Activated T-helper 1 cell treated with anti-CD3 and anti-CD28 coated beads, Interleukin-12 subunit alpha, Interleukin-12 subunit beta, Interleukin-2, Interleukin-4 antibody, amounts not matched to agents 30 ng/mL and 10 ng/mL and 1 ng/mL, durations not matched to agents 14 hours and 24 hours and 36 hours (primary cell): ENCODE data around the gene TTC28. TPM values are rescaled to one million over a fixed set of nuclear protein-coding genes. Genes with fewer than 3 reads are reported as not detected.
A peak's percentile ranks its signal among the peaks of the same experiment; 100 is the strongest.
"Not testable (repeated sequence)": the region's sequence is repeated elsewhere in the genome, so short reads cannot be mapped to it uniquely, and the experiment has no call there.

Experiments
- DNase-seq: peaks from one replicate; pipeline ENCODE4 v3.0.0; 2021; ENCODE audit warnings: low spot score
- H3K27ac Mint-ChIP-seq: one replicate; pipeline ENCODE4 v1.8.0; 2021; ENCODE audit warnings: mild to moderate bottlenecking, mixed read lengths
- H3K27me3 Mint-ChIP-seq: one replicate; pipeline ENCODE4 v1.8.0; 2022; ENCODE audit warnings: mild to moderate bottlenecking, moderate library complexity, mixed read lengths; ENCODE audit not compliant: insufficient read depth
- H3K36me3 Mint-ChIP-seq: one replicate; pipeline ENCODE4 v1.8.0; 2021; ENCODE audit warnings: low read depth, mixed read lengths
- H3K4me1 Mint-ChIP-seq: one replicate; pipeline ENCODE4 v1.8.0; 2021; ENCODE audit warnings: low read depth, mixed read lengths
- H3K4me3 Mint-ChIP-seq: one replicate; pipeline ENCODE4 v1.8.0; 2021; ENCODE audit warnings: mild to moderate bottlenecking, moderate library complexity, mixed read lengths
- H3K9me3 Mint-ChIP-seq: one replicate; pipeline ENCODE4 v1.8.0; 2021; ENCODE audit warnings: mixed read lengths
- intact Hi-C: fragments of 100-400 bp; cut with micrococcal nuclease; formaldehyde crosslinking; loops from one replicate; pipeline ENCODE4 v1.15.1; 2024
- total RNA-seq: library from RNA; stranded (reverse); gene quantifications from 2 replicates; pipeline ENCODE4 v1.2.3, GENCODE V29; 2022

TTC28 gene
- total RNA-seq, 1 donor from 2014 or later: 2.4 TPM

- no peaks in the 10 kb centered on the region for H3K27me3 Mint-ChIP-seq
- H3K4me1 Mint-ChIP-seq: no peaks in the 10 kb centered on the region
- no peak overlapping the region for H3K27ac Mint-ChIP-seq
- H3K4me3 Mint-ChIP-seq: no peak overlapping the region
- DNase-seq: no peak
- H3K36me3 Mint-ChIP-seq: peaks cover 38% of the 10 kb centered on the region
- no peaks in the 10 kb centered on the region for H3K9me3 Mint-ChIP-seq
- intact Hi-C loops: loop anchor here (2.0 kb wide), 1 partner anchor 15 kb away; no protein-coding TSS in a partner anchor
Observed at GRCh38 chr22:28703436-28703835, 23.8 kb upstream of the TTC28 start.

GRCh38 chr22:28702891-28703290, 23.3 kb upstream of the TTC28 start:
- no peaks in the 10 kb centered on the region for H3K4me1 Mint-ChIP-seq
- no peaks in the 10 kb centered on the region for H3K27me3 Mint-ChIP-seq
- no peak overlapping the region for H3K27ac Mint-ChIP-seq
- H3K4me3 Mint-ChIP-seq: no peak overlapping the region
- intact Hi-C loops: loop anchor here (2.0 kb wide), 1 partner anchor 16 kb away; no protein-coding TSS in a partner anchor
- H3K9me3 Mint-ChIP-seq: no peaks in the 10 kb centered on the region
- peaks cover 36% of the 10 kb centered on the region for H3K36me3 Mint-ChIP-seq
- no peak for DNase-seq

GRCh38 chr22:28693041-28693760, 13.6 kb upstream of the TTC28 start:
- H3K27ac Mint-ChIP-seq, H3K4me3 Mint-ChIP-seq, DNase-seq, H3K4me1 Mint-ChIP-seq, H3K9me3 Mint-ChIP-seq, H3K27me3 Mint-ChIP-seq, intact Hi-C loops: not testable (repeated sequence)
- peaks cover 47% of the 10 kb centered on the region for H3K36me3 Mint-ChIP-seq

GRCh38 chr22:28689796-28690195, 10.2 kb upstream of the TTC28 start:
- intact Hi-C loops, H3K4me3 Mint-ChIP-seq, H3K27me3 Mint-ChIP-seq, H3K9me3 Mint-ChIP-seq, H3K27ac Mint-ChIP-seq, DNase-seq, H3K4me1 Mint-ChIP-seq: not testable (repeated sequence)
- peaks cover 55% of the 10 kb centered on the region for H3K36me3 Mint-ChIP-seq

GRCh38 chr22:28682966-28683365, 3.3 kb upstream of the TTC28 start:
- peaks cover 55% of the 10 kb centered on the region for H3K27me3 Mint-ChIP-seq
- not testable (repeated sequence) for H3K4me3 Mint-ChIP-seq

GRCh38 chr22:28680813-28681490, 1.3 kb upstream of the TTC28 start:
- intact Hi-C loops, H3K4me1 Mint-ChIP-seq, H3K27ac Mint-ChIP-seq, DNase-seq, H3K9me3 Mint-ChIP-seq, H3K36me3 Mint-ChIP-seq: not testable (repeated sequence)
- H3K27me3 Mint-ChIP-seq: peaks cover 66% of the 10 kb centered on the region
- H3K4me3 Mint-ChIP-seq: peak overlapping the region; percentile 84

More at GRCh38 chr22:28682966-28683365, 3.3 kb upstream of the TTC28 start:
- H3K27ac Mint-ChIP-seq, H3K4me1 Mint-ChIP-seq, DNase-seq, H3K9me3 Mint-ChIP-seq, intact Hi-C loops: not testable (repeated sequence)
- H3K36me3 Mint-ChIP-seq: peaks cover 18% of the 10 kb centered on the region

- not testable (repeated sequence) for H3K36me3 Mint-ChIP-seq, H3K9me3 Mint-ChIP-seq, H3K27ac Mint-ChIP-seq, DNase-seq
- Mint-ChIP-seq H3K27me3 (peaks cover 74% of the 10 kb centered on the region), H3K4me3 (peak overlapping the region; percentile 61), H3K4me1 (peaks cover 20% of the 10 kb centered on the region)
- intact Hi-C loops: loop anchor here (2.0 kb wide), 1 partner anchor 26 kb away; no protein-coding TSS in a partner anchor
Observed at GRCh38 chr22:28678778-28679610, 646 bp downstream of the TTC28 start.

- Mint-ChIP-seq H3K4me1 (peaks cover 28% of the 10 kb centered on the region), H3K4me3 (peak overlapping the region; percentile 26), H3K27me3 (peaks cover 80% of the 10 kb centered on the region)
- not testable (repeated sequence) for H3K27ac Mint-ChIP-seq, H3K9me3 Mint-ChIP-seq, DNase-seq, H3K36me3 Mint-ChIP-seq
- intact Hi-C loops: loop anchor here (2.0 kb wide), 1 partner anchor 25 kb away; no protein-coding TSS in a partner anchor
Observed at GRCh38 chr22:28678170-28678569, 1.5 kb downstream of the TTC28 start.

GRCh38 chr22:28674121-28674563, 5.5 kb downstream of the TTC28 start:
- Mint-ChIP-seq H3K27ac (peak overlapping the region; percentile 99), H3K4me3 (peak overlapping the region; percentile 73), H3K36me3 (peaks cover 5% of the 10 kb centered on the region), H3K4me1 (peaks cover 30% of the 10 kb centered on the region), H3K27me3 (peaks cover 75% of the 10 kb centered on the region), H3K9me3 (peaks cover 11% of the 10 kb centered on the region)
- peak; percentile 37 for DNase-seq
- intact Hi-C loops: loop anchor here (1.0 to 5.0 kb wide), 8 partner anchors 41 to 282 kb away; partner anchors contain the start of genes HSCB and ZNRF3

GRCh38 chr22:28670756-28671155, 8.9 kb downstream of the TTC28 start:
- H3K4me1 Mint-ChIP-seq: peaks cover 30% of the 10 kb centered on the region

GRCh38 chr22:28670161-28670560, 9.5 kb downstream of the TTC28 start:
- H3K4me3 Mint-ChIP-seq: no peak overlapping the region
- no peak for DNase-seq
- peaks cover 5% of the 10 kb centered on the region for H3K36me3 Mint-ChIP-seq
- H3K9me3 Mint-ChIP-seq: peaks cover 11% of the 10 kb centered on the region
- H3K4me1 Mint-ChIP-seq: peaks cover 27% of the 10 kb centered on the region
- intact Hi-C loops: loop anchor here (5.0 kb wide), 3 partner anchors 127 to 237 kb away; no protein-coding TSS in a partner anchor
- no peak overlapping the region for H3K27ac Mint-ChIP-seq
- H3K27me3 Mint-ChIP-seq: peaks cover 44% of the 10 kb centered on the region

More at GRCh38 chr22:28670756-28671155, 8.9 kb downstream of the TTC28 start:
- DNase-seq: no peak
- H3K4me3 Mint-ChIP-seq: no peak overlapping the region
- H3K9me3 Mint-ChIP-seq: peaks cover 11% of the 10 kb centered on the region
- intact Hi-C loops: loop anchor here (5.0 kb wide), 3 partner anchors 127 to 237 kb away; no protein-coding TSS in a partner anchor
- H3K27me3 Mint-ChIP-seq: peaks cover 48% of the 10 kb centered on the region
- H3K36me3 Mint-ChIP-seq: peaks cover 5% of the 10 kb centered on the region
- no peak overlapping the region for H3K27ac Mint-ChIP-seq

GRCh38 chr22:28669387-28669786, 10.3 kb downstream of the TTC28 start:
- Mint-ChIP-seq H3K4me3 (no peak overlapping the region), H3K36me3 (peaks cover 5% of the 10 kb centered on the region), H3K27me3 (peaks cover 36% of the 10 kb centered on the region), H3K27ac (no peak overlapping the region), H3K4me1 (peaks cover 19% of the 10 kb centered on the region), H3K9me3 (peaks cover 11% of the 10 kb centered on the region)
- no peak for DNase-seq
- intact Hi-C loops: no loop called here
